Fibroblast of gingiva (primary cell): ENCODE results near the gene VPS45.
"Not testable (repeated sequence)": the region's sequence is repeated elsewhere in the genome, so short reads cannot be mapped to it uniquely, and the experiment has no call there.

Experiments used
- DNase-seq: peaks from one replicate; pipeline ENCODE4 v3.0.0-alpha.2; 2011; ENCODE audit warnings: low read depth

Gene VPS45

DNA sequence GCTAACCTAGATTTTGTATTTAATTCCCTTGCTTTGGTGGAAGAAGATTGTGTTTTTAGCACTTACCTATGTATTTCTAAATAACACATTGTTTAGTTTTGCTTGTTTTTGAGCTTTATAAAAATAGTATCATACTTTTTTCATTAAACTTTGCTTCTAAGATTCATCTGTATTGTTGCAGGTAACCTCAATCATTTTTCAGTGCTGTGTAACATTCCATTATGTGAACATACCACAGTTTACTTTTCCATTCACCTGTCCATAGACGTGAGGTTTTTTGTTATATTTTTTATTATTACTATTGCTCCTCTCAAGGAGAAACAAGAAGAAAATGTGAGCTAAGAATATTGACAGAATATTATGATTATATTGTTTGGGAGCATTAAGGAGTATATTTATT is 67.0 kb downstream of the VPS45 start:
- DNase-seq, result no peak

DNA sequence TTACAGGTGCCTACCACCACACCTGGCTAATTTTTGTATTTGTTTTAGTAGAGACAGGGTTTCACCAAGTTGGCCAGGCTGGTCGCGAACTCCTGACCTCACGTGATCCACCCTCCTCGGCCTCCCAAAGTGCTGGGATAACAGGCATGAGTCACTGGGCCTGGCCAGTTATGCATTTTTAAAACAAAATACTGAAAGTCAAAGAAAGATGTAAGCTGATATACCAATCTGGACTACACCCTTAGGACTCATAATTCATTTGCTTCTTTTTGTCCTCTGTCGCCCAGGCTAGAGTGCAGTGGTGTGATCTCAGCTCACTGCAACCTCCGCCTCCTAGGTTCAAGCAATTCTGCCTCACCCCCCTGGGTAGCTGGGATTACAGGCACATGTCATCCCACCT is 67.8 kb downstream of the VPS45 start:
- peak; percentile 40 for DNase-seq

DNA sequence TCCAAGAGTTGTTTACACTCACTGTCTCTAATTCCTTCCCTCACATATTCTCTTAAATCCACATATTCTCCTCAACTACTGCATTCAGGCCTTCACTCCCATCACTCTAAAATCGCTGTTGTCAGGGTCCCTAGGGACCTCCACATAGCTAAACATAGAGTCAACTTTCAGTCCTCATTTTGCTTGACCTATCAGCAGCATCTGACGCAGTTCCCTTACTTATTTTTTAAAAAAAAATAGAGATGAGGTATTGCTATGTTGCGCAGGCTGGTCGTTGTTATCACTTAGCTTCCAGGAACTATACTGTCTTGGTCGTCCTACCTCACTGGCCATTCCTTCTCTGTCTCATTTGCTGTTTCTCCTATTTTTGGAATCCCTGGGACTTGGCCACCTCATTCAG is 70.5 kb downstream of the VPS45 start:
- no peak for DNase-seq

DNA sequence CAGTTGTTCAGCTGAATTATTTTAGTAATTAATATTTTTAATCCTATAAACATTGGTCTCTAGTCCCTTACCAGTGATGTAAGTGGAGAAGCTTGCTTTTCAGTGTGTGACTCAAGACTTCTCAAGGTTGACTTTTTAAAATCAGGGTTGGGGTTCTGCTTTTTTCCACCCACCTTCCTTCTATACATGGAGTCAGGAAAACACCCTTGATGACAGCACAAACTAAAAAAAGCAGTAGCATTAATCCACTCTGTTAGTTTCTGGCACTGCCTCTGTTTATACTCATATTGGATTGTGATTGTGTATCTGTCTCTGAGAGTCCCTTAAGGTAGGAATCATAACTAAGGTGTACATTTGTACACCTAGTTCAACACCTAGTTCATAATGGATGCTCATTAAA is 73.9 kb downstream of the VPS45 start:
- DNase-seq, result no peak

DNA sequence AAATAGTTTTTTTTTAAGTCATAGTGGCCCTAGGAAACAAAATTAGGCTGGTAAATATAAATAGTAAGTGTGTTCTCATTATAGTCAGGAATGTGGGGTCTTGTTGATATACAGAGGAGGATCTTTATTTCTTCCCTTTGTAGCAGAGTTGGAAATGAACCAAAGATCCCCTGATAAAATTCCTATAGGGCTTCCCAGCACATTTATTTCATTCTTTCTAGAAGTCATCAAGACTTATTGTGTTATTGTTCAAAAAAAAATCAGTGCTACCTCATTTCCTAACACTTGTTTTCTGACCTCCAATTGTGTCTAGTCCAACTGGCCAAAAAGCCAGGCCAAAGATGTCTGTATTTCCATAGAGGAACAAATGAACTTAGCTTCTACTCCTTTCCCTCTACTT is 74.5 kb downstream of the VPS45 start:
- no peak for DNase-seq

DNA sequence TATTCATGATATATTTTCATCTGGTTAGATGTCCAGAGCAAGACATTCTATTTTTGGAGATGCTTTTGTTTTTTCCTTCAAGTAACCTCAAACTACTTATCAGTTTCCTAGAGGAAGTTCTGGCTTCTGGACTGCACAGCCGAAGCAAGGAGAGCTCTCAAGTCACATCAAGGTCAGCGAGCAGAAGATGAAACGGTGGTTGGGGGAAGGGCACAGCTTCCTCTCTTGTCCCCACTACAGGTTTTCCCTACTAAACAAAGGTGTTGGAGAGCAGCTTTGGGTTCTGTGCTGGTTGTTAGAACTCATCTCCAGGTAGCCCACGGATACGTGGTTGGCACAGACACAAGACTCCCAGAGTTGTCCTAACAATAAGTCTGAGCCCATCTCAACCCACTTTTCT is 77.0 kb downstream of the VPS45 start:
- no peak for DNase-seq

DNA sequence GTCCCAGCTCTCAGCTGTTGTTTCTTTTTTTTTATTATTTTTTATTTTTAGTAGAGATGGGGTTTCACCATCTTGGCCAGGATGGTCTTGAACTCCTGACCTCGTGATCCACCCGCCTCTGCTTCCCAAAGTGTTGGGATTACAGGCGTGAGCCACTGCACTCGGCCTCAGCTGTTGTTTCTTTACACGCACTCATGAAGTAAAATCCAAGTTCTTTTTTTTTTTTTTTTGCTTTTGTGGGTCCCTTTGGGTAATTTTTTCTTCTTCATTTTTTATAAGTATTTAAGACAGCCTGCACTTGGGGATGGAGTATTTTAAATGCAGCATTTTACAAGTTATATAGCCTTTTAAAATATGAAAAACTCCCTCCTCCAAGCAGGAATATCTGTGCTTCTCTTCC is 78.4 kb downstream of the VPS45 start:
- DNase-seq, result not testable (repeated sequence)

DNA sequence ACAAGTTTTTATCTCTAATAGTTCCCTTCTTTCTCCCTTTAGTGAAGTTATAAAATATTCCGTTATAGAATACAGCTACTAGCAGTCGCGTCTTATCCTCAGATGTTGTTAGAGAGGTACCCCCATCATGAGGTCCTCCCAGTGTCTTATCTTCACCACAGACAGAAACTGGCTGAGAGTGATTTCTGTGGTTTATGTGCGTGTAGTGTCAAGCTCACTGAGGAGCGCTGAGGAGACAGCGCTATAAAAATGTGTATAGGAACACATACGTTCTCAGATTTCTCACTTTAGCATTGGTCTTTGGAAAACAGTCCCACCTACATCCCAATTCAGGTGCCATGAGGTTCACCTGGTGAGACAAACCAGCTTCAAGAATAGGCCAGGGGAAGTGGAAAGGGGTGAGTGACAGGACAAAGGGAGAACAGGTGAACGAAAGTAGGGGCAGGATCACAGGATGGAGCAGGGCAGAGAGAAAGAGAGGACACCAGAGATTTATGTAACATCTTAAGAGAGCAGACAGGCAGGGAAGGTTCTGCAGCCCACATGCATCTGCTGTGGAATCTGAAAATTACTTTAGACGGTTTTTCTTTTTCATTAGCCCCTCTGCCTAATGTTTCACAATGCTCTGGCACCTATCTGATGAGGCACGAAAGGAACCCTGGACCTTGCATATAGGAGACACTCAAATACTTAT is 79.4 kb downstream of the VPS45 start:
- no peak for DNase-seq

DNA sequence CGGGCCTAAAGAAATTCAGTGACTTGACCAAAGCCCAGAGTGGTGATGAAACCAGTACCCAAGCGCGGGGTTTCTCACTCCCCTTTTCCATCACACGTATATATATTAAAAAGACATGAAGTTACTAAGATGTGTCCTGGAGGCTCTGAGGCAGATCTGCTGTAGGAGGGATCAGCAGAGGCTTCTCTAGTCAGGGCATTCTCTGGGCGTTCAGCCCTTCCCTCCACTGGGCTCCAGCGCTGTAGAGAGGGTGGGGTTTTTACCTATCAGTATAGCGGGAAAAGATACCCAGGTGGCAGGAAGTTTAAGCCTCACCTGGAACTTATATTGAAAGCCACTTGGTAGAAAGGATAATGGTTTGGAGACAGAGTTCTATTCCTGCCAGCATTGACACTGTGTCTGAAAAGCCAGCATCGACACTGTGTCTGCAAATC is 81.3 kb downstream of the VPS45 start:
- no peak for DNase-seq

DNA sequence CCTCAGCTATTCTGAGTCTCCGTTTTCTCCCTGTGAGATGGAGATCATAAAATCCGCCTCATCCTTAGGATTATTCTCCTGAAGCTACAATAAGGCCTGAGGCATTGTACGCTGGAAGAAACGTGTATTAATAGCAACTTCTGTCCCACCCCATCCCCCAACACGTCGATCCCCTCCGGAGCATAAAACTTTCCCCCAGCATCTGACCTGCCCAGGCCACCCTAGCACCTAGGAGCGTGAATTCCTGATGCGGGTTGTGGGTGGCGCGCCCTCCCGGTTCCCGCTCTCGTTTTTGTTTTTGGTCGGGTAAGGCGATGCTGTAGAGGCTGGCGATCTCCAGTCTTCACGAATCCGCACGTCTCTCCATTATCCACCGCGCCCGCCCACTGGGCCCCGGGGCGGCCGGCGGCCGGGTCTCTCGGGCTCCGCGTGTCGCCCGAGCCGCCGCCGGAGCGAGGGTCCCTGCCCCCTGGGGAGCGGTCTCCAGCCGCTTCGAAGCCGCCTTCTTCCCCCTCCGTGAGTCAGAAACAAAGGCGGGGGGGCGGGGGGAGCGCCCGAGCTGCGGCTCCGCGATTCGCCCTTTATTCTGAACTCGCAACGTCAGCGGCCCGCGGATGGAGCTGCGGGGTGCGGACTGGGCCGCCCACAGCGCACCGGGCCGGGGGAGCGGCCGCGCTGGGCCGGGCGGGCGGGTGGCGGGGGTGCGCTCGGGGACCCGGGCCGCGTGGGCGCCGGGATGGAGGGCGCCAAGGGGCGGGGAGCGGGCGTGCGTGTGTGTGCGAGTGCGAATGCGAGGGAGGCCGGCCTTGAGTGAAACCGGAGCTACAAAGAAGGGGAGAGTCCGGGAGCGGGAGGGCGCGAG is 81.9 kb downstream of the VPS45 start, which contains the start of gene PLEKHO1:
TSS of gene PLEKHO1 (plus strand) at position 646 of the 862 bp plus-strand sequence. CDS start 342 bp downstream, outside the sequence.
- DNase-seq, result peak; percentile 80

DNA sequence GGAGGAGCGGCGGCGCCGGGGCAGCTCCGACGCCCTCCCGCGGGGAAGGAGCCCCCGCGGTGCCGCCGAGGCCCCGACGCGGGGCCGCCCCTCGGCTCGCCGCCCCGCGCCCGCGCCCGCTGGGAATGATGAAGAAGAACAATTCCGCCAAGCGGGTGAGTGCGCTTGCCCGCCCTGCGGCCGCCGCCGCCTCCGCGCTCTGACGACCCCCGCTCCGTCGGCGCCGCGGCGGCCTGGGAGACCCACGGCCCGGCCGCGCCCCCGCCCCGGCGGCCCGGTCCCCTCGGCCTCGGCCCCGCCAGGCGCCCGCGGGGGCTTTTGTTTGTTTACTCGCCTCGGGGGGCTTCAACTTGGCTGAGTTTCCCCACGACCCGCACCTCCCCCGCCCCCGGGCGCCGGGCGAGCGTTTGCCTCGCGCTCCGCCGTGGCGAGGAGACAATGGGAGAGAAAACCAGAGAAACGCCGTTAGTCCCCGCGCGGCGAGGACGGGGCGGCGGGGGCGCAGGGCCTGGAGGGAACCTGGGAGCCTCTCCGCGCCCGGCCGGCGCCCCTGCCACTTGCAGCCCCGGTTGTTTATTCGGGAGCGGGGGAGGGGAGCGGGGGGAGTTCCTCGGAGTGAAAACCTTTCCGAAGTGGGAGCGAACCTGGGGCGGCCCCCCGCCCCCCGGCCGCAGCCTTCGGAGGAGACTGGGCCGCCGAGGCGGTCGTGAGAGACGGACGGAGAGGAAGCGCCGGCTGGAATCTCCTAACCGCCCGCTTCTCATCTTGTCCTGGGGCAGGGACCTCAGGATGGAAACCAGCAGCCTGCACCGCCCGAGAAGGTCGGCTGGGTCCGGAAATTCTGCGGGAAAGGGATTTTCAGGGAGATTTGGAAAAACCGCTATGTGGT is 82.8 kb downstream of the VPS45 start:
- no peak for DNase-seq

DNA sequence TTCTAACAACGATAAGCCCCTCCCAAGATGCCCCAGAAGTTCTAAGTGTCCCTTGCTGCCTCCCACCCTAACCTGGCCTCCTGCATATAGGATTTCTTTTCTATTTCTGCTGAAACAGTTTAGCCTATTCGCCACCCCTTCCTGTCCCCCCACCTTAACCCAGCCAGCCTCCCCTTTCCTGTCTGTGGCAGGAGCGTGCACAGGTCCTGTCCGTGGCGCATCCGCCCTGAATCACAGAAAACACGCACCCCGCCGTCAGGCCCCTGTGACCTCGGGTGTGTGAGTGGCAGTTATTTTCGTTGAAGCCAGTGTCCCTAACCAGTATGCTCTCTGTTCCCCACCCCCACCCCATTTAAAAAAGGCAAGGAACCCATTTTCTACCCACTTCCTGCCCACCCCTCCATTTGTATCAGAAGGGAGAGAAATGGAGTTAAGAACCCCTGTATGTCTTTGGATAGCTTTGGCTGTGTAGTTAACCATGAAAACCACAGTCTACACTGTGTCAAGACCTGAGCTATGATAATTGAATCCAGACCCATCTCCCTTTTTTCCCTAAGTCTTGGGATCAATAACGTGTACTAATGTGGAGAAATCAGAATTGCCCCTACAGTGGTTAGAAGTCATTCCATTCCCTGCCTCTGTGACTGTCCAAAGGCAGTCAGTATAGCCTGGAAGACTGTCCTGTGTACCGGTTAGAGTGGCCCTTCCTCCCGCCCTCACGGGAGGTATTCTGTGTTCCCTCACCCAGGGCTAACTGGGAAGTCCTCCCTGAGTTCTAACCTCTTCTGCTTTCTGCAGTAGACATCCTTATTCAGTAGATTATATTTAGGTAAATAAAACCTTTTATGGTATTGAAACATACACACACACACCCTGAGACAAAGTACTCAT is 84.0 kb downstream of the VPS45 start:
- no peak for DNase-seq

DNA sequence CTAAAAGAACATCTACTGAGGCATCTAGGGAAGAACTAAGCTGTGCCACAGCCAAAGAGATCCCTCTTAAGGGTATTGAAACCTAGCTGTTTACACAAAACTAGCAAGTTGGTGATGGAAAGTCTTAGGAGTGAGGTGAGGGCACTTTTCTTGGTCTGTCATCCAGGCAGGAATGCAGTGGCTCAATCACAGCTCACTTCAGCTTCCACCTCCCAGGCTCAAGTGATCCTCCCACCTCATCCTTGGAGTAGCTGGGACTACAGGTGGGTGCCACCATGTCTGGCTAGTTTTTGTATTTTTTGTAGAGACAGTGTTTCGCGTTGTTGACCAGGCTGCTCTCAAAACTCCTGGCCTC is 84.6 kb downstream of the VPS45 start:
- no peak for DNase-seq

DNA sequence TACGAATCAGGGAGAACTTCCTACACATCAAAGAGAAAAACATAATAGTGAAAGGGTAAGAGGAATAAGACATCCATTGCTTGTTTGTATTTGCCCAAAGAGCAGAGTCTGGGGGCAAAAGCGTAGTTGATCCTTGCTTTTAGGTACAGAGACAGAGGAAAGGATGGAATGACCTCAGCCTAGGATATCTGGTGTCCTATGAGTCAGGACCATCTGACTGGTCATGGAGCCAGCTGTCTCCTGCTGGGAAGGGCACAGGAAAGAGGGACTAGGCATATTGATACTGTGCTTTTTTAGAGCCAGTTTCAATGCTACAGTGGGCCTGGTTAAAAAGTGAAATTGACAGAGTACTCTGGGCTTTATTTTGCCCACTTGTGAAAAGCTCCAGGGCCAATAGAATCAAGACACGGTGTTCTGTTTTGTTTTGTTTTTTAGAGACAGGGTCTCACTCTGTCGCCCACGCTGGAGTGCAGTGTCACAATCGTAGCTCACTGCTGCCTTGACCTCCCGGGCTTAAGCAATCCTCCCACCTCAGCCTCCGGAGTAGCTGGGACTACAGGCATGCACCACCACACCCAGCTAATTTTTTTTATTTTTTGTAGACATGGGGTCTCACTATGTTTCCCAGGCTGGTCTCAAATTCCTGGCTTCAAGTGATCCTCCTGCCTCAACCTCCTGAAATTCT is 85.3 kb downstream of the VPS45 start:
- peak; percentile 67 for DNase-seq

DNA sequence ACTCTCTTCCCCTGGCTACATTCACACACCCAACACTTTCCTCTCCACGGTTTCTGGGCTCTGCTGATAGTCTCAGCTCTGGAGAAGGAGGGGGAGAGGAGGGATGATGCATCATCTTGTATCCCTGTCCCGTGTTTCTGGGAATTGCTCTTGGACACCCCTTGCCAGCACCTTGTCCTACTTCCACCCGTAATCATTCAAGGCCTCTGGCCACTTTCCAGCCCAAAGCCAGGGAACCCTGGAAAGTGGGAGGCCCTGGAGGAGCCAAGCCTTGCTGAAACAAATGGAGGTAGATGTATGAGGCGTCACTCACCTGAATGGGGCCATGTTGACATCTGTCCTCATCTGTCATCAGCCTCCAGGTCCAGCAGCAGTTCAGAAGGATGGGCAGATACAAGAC is 86.6 kb downstream of the VPS45 start:
- no peak for DNase-seq

DNA sequence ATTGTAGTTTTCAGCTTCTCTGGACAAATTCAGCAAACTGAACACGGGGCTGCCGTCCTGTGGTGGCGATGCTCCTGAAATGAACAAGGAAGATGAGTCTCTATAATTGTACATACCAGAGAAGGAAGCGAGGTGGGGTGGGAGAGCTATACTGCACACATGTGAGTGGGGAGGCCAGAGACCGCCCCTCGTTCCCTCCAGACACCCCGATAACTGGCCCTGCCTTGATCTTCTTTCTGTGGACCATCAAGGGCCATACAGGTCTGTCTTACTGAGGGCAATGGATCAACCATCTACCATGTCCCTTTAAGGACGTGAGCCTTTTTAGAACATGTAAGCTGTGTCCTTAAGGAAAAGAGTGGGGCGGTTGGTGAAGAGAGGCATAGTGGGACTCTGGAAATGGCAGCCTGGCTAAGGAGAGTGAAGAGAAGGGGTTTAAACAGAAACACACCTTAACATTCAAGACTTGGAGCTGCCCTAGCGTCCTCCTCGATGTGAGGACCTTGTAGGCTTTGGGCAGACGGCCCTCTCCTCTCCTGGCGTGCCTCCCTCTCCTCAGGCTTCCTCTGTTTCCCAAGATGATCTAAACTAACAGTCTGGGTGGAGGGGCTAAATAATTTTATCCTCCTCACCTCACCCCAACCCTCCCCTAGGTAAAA is 88.0 kb downstream of the VPS45 start:
- DNase-seq, result no peak

DNA sequence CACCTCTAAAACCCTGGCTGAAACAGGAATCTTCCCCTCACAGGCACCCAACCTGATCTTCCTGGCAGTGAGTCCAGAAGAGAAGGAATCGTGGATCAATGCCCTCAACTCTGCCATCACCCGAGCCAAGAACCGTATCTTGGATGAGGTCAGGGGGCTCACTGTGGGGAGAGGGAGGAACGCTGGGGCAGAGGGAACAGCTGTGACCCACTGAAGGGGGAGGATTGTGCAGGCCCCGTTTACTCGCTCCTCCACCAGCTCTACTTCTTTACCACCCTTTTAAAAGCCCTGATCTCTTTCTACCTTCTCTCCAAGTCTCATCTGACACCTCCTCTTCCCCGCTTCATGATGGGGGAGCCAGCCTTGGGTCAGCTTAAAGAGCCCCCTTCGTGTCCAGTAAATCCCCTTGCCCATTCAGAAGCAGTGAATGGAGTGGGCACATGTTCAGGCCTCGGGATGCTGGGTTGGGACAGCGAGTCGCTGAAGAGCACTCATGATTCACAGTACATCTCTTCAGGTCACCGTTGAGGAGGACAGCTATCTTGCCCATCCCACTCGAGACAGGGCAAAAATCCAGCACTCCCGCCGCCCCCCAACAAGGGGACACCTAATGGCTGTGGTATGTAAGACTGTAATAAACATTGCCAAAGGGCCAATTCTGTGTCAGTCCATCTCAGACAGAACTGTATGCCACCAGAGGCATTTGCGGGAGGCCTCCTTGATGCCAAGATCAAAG is 89.5 kb downstream of the VPS45 start:
- no peak for DNase-seq

DNA sequence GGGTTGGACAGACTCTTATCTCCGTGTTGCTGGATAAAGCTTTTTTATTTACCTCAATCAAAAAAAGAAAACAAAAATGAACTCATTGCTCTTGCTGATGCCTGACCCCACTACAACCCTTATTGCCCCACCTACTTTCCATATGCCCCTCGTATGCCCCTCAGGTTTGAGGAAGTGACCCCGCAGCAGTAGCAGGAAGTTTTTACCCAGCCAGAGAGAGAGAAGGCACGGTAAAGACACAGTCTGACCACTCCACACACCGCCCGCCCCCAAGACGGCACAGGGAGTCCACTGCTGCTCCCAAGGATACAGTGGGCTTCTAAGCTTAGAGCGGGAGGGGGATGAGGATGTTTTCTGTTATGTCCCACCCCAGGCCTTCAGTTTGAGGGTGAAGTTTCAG is 92.0 kb downstream of the VPS45 start:
- DNase-seq, result no peak

DNA sequence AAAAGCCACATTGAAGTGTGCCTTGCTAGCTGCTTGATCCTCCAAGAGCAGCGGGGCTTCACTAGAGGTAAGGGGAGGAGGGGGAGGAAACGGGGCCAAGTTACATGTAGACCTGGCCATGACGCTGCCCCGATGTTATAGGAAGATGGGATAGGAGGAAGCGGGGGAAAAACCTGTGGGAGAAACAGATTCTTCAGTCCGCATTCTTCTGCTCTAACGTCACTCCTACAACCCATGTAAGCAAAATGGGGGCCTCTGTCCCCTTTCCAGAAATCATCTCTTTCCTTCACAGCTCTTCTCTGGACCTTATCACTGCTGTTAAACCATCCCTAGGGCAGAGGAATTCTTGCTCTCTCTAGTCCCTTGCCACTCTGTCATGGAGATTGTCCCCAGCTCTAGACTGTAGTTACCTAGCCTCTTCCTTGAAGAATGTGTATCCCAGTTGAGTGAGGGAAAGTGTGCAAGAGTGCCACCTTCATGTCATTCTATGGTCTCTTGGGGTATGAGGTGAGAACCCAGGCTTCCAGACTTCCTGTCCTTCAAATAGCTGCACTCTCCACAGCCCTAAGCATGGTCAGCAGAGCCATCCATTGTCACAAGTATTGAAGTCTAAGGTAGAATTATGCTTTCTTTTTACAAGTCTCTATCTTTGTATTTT is 93.5 kb downstream of the VPS45 start:
- DNase-seq, result no peak
